ENCODE results near the gene LRTM1.

- TF ChIP-seq ZSCAN16 (tag by site-specific recombination; IDR thresholded peaks at IDR 0.05) = no peak
- TF ChIP-seq ZNF513 (tag by site-specific recombination; IDR thresholded peaks at IDR 0.05) = no peak
- no peak for TF ChIP-seq CTCF (tag by site-specific recombination; IDR thresholded peaks at IDR 0.05)
- TF ChIP-seq ZBTB10 (tag by site-specific recombination; IDR thresholded peaks at IDR 0.05) = no peak
- no peak for TF ChIP-seq ZBTB7A (tag by site-specific recombination; IDR thresholded peaks at IDR 0.05; ENCODE audit: low read depth)
- no peak for TF ChIP-seq ZNF747 (tag by site-specific recombination; IDR thresholded peaks at IDR 0.05)
- no peak for TF ChIP-seq ZNF24 (tag by site-specific recombination; IDR thresholded peaks at IDR 0.05)
- TF ChIP-seq REST (tag by site-specific recombination; IDR thresholded peaks at IDR 0.05) = no peak
- TF ChIP-seq ZNF585B (tag by site-specific recombination; IDR thresholded peaks at IDR 0.05) = no peak
- TF ChIP-seq ZNF670 (tag by site-specific recombination; IDR thresholded peaks at IDR 0.05; ENCODE audit: low read depth) = no peak
- no peak for TF ChIP-seq ZBTB49 (tag by site-specific recombination; IDR thresholded peaks at IDR 0.05; ENCODE audit: low read depth)
- TF ChIP-seq, protein P1, sequence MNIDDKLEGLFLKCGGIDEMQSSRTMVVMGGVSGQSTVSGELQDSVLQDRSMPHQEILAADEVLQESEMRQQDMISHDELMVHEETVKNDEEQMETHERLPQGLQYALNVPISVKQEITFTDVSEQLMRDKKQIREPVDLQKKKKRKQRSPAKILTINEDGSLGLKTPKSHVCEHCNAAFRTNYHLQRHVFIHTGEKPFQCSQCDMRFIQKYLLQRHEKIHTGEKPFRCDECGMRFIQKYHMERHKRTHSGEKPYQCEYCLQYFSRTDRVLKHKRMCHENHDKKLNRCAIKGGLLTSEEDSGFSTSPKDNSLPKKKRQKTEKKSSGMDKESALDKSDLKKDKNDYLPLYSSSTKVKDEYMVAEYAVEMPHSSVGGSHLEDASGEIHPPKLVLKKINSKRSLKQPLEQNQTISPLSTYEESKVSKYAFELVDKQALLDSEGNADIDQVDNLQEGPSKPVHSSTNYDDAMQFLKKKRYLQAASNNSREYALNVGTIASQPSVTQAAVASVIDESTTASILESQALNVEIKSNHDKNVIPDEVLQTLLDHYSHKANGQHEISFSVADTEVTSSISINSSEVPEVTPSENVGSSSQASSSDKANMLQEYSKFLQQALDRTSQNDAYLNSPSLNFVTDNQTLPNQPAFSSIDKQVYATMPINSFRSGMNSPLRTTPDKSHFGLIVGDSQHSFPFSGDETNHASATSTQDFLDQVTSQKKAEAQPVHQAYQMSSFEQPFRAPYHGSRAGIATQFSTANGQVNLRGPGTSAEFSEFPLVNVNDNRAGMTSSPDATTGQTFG (tag by site-specific recombination; IDR thresholded peaks at IDR 0.05; ENCODE audit: borderline replicate concordance) = no peak
Observed at GRCh38 chr3:54968546-54969172, 40.8 kb upstream of the LRTM1 start.
